ENCODE measurements around the gene UBE3A. TPM values are rescaled to one million over a fixed set of nuclear protein-coding genes. Genes with fewer than 3 reads are reported as not detected.
"Not testable (repeated sequence)": the region's sequence is repeated elsewhere in the genome, so short reads cannot be mapped to it uniquely, and the experiment has no call there.

Gene UBE3A
- total RNA-seq, 1 donor from 2014 or later, result 287 TPM

DNA sequence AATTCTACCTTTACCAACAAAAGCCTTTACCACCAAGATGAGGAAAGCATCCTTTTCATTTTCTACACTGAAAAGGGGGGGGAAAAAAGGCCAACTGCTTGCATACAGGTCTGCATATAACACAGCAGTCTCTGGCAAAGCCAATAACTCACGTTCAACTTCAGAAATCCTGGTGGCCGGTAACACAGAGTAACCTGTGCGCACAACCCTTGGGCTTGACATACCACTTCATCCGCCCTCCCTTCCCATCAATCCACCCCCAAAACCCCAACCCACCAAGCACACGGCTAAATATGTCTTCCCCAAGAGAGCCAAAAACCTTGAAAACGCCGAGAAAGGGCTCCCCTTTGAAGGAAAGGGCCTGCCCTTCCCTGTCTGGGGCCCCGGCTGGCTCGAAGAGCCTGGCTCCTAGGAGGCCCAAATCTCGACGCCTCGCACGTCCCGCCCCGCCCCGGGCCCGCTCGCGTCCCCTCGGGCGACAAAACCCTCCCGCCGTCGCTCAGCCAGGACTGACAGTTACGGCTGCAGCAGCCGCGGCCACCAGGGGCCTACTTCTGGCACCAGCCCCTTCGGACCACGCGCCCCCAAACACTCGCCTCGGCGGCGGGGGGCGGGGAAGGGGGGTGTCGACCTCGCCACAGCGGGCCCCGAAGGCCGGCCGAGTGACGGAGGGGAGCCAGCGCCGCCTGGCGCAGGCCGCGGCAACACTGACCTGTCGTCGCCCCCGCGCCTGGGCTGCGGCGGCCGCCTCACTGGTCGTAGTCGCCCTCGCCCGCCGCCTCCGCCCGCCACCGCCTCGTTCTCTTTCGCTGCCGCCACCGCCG, 835 bp downstream of the UBE3A start:
- DNase-seq, result peak; percentile 33

DNA sequence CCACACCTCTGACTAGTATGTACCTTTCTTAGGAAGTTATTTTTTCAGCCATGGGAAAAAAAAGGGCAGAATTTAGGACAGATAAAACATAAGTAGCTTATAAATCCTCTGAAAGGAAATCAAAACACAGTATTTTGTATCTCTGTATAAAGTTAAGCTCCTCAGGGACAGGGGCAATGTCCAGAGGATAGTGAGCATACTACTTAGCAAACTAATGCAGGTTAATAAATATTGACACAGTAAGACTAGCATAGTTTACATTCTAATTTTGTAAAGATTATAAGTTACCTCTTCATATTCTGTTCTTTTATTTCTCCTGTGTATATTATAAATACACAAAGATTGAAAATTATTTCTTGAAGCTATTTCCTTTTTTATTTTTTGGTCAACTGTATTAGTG, 2.1 kb downstream of the UBE3A start:
- DNase-seq, result no peak

DNA sequence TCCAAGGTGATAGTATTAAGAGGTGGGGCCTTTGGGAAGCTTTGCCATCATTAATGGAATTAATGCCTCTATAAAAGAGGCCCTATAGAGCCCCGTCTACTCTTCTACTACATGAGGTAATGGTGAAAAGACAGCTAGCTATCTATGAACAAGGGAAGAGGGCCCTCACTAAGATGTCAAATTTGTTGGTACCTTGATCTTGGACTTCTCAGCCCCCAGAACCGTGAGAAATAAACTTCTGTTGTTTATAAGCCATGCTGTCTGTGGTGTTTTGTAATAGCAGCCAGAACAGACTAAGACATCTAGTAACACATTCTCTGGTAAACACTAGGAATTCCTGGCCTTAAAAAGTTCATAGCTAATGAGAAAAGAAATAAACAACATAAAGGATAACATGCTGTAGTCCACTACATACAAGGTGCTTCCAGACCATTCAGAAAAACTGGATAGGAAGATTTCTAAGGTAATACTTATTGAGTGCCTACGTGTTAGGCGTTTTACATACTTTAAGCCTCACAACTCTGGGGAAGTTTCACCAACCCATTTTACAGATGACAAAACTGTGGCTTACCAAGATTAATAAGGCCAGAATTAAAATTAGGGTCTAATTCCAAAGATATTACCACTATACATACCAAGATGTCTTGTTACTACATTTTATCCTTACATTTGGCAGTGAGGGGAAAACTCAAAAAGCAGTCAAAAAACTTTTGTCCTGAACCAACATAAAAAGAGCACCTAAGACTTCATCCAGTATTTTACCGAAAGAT, 3.2 kb downstream of the UBE3A start:
- DNase-seq, result no peak

DNA sequence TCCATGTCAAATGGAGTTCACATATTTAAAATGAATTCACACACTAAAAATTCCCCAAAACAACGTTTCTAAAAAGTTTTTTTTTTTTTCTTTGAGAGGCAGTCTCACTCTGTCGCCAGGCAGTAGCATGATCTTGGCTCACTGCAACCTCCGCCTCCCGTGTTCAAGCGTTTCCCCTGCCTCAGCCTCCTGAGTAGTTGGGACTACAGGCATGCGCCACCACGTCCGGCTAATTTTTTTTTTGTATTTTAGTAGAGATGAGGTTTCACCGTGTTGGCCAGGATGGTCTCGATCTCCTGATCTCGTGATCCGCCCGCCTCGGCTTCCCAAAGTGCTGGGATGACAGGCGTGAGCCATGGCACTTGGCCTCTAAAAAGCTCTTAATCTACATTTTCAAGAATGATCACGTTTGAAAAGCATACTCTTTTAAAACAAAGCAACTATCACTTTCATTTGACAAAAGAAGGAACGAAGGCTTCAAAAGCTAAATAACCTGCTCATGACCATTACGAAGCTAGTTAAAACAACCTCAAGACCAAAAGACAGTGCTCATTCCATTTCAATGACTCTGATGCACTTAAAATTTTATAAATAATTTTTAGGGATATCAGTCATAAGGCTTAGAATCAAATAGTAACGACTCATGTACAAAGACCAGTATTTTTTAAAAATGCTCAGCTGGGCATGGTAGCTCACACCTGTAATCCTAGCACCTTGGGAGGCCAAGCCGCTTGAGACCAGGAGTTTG, 5.5 kb downstream of the UBE3A start:
- DNase-seq, result no peak

DNA sequence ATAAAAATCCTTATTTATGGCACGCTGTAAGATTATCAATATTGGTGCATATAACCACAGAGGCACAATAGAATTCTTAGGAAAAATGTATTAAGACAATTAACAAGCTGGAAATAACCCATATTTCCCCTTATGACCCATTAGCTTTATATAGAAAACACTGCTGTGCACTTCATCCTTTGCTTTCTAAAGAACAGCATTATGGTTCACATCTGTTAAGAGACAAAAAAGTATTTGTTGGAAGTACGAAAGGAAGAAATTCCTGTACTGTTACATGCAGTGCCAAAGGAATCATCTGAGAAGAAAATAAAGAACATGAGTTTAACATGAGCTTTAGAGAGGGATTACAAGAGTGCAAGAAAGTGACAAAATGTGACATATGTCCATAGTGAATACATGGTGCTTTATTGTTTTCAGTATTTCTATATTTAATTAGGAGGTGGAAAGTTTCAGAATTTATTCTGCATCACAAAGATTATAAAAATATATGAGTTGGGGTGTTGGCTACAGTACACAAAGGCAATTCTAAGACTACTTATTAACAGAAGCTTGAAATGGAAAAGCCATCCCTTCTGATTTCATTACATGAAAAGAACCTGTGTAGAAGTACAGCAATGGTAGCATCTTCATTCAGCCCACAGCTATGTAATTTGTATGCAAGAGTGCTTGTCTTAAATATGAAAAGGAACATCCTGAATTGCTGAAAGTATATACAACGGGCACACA, 6.8 kb downstream of the UBE3A start:
- DNase-seq, result no peak

DNA sequence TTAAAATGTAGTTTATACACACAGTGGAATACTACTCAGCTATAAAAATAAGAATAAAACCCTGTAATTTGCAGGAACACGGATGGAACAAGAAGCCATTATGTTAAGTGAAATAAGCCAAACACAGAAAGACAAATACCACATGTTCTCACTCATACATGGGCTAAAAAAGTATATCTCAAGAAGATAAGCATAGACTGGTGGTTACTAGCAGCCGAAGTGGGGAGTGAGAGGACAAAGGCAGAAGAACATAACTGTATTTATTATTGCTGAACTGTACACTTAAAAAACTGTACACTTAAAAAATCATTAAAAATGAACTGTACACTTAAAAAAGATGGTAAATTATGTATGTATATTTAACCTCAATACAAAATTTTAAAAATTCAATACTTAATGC, 11.0 kb downstream of the UBE3A start:
- DNase-seq, result no peak

DNA sequence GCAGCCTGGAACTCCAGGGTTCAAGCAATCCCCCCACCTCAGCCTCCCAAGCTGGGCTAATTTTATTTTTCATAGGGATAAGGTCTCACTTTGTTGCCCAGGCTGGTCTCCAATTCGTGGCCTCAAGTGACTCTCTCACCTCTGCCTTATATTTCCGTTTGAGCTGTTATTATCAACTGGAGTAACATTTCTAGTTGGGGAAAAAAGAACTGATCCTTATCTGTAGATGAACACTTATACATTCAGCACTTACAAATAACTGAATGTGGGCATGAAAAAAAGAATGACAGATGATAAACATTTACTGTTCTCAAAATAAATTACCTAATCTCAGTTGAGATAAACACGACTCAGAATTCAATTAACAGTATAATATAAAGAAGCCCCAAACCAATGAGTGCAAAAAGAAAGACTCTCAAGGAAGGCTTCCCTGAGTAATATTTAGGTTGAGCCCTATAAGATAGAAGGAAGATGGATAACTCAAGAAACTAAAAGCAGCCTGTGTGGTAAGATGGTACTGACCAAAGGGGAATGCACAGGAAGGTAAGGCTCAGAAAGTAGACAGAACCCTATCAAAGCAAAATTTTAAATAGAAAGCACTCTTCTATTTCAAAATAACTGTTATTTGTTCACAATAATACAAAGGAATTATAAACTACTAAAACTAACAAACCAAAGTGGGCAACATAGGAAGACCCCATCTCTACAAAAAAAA, 11.8 kb downstream of the UBE3A start:
- no peak for DNase-seq

DNA sequence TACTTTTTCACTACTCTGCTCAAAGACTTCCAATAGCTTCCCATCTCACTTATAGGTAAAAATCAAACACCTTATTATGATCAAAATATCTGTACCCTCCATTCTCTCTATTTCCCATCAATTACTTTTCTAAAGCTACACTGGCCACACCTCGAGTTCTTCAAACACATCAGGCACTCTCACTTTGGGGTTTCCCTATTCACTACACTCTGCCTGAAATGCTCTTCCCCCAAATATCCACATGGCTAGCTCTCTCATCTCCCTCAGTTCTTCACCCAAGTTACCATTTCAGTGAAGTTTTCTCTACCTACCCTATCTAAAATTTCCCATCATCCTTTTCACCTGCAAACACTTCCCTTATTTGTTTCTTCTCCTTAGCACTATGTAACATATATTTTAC, 14.8 kb downstream of the UBE3A start:
- no peak for DNase-seq

DNA sequence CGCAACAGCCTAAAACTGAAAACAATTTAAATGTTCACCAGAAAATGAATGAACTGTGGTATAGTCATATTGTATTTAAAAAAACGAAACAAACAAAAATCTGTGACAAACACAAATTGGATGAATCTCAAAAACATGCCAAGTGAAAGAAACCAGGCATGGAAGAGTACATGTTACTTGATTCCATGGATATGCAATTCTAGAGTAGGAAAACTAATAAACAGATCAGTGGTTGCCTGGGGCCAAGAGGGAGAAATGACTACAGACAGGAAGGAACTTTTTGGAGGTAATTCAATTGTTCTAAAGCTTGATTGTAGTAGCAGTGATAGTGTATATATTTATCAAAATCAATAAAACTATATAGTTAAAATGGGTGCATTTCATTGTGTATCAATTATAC, 16.8 kb downstream of the UBE3A start:
- no peak for DNase-seq

DNA sequence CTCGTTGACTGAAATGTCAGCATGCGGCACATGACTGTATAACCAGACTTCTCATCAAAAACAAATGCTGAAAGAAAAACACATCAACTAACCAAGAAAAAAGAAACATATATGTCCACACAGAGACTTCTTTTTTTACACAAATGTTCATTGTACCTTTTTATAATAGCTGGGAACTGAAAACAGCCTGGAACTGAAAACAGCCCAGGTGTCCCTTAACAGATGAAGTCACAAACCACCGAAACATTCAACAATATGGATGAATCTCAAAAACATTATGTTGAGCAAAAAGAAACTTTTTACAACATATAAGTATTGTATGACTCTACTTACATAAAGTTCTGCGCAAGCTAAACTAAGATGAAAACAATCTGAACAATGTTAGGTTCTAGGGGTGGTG, 20.6 kb downstream of the UBE3A start:
- DNase-seq, result no peak

DNA sequence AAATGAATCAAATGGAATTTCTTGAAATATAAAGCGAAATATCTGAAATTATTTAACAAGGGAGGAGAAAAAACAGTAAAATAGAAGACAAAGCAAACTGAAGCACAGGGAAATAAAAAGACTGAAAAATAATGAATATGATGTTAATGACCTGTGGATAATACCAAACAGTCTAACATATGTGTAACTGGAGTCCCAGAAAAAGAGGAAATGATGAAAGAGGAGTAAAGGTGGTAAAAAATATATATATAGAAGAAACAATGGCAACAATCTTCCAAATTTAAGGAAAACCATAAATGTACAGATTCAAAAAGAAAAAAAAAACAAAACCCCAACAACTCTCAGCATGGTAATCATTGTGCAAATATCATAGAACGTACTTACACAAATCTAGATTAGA, 21.2 kb downstream of the UBE3A start:
- DNase-seq, result no peak

DNA sequence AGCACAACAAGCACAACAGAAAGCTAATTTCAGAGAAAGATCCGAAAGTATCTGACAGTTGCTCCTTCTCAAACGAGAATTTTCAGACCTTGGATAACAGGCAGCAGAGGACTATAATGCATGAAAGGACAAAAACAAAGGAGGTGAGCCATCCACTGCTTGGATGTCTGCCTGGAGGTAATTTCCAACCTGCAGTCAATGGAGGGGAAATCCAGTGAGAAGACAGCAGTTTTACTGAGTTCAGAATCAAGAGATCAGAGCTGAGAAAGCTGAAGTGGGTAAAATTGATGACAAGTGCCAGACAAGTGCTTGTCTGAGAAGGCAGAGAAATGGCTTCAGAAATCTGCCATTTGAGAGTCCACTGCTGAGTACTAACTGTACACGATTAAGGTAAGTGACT, 22.1 kb downstream of the UBE3A start:
- no peak for DNase-seq

DNA sequence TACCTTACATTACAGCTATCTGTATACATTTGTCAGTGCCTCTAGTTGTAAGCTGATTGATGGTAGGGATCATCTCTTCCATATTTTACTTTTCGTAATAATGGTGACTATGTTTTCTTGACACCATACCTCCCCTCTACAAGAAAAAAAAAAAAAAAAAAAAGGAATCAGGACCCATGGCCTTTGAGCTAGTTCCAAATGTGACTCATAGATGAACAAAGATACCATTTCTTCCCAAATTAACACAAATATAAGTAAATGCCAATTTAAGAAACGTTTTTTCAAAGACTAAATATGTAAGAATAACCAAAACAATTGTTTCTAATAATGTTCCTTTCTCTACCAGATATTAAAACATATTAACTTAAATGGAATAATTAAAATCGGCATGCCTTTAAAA, 23.1 kb downstream of the UBE3A start:
- DNase-seq, result no peak

DNA sequence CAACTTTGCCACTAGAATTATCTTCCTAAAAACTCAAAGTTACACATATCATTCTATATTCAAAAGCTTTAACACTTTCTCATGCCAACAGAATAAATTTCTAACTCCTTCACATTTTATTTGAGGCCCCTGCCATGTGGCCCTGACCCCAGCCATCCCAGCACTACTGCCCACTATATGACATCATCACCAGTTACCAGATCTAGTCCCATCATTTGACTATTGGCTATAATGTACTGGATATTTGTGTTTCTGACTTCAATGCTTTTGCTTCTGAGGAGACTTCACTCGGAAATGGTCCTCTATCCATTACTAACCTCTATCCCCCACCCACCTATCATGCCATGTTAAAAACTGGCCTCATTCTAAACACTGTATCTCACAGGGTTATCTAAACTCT, 23.6 kb downstream of the UBE3A start:
- DNase-seq, result no peak

DNA sequence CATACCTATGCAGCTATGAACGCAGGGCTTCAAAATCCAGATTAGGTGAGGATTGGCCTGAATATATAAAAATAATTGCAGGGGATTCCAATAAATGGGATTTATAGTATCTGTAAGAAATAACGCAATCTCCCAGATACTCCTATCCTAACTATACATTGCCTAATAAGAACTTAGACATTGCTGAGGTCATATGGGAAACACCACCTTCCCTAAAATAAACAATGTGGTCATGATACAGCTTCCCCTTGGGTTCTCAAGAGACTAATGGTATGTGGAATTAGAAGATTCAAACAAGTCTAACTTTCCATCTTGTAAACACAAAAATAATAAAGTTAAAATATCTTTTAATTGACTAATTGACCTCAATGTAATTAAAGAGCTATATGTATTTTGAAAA, 28.2 kb downstream of the UBE3A start:
- no peak for DNase-seq

DNA sequence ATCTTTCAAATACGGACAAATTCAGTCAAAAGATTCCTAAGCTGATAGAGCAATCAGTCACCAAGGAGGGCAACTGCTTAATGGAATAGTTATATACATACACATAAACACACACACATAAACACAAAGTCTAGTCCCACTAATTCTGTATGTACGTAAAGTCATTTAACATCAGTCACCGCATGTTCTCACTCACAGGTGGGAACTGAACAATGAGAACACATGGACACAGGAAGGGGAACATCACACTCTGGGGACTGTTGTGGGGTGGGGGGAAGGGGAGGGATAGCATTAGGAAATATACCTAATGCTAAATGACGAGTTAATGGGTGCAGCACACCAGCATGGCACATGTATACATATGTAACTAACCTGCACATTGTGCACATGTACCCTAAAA, 29.1 kb downstream of the UBE3A start:
- not testable (repeated sequence) for DNase-seq

DNA sequence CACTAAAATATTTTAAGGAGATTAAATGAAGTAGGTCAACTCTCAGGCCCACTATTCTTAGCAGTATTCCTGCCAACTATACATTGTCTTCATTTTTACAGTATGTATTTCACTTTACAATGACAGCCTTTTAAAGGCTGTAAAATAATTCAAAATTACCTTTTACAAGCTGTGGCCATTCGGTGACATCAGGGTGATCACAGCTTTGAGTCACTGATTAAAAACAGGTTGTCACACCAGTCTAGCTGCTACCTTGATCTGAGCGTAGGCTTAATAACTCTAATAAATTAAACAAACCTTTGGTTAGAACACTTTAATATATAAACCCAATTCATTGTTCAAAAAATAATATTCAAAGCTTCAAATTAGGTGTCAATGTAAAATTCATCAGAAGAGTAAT, 29.9 kb downstream of the UBE3A start:
- no peak for DNase-seq

DNA sequence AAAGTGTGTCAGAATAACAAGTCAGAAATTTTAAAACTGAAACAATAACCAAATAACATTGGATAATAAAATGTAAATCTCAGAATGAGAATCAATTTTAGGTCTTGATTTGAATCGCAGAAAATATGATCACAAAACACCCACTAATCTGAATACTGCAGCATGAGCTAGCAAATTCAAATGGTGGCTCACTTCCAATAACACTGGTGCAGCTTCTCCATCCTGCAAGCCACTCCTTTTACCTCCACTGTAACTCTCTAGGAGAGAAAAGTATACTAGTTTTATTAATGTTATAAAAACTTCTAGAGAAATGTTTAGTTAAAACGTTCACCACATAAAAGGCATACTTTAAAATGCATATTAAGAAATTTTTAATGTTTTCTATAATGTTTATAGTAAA, 30.4 kb downstream of the UBE3A start:
- DNase-seq, result no peak

DNA sequence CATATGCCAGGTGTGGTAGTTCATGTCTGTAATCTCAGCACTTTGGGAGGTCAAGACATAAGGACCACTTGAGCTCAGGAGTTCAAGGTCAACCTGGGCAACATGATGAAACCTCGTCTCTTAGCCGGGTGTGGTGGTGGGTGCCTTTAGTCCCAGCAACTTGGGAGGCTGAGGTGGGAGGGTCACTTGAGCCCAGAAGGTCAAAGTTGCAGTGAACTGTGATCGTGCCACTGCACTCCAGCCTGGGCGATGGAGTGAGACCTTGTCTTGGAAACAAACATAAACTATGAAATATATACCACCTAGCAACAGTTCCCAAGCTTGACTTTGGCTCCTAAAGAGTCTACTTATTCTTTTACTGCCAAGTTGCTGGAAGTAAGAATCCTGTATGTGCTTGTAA, 30.9 kb downstream of the UBE3A start:
- DNase-seq, result no peak

DNA sequence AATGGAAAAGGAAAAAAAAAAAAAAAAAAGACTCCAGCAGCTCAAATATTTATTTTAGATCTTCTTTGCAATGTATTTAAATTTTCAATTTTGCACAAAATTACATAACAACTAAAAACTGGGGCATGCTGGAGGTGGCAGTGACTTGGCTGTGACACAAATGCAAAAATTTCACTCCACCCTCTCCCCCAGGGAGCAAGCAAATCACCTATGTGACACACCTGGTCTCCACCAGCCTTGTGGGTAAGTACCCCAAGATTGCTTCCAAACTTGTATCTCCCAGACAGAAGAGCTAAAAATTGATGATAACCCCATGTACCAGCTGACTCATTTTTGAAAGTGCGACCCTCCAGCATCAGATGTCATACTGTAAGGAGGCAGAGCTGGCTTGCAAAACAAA, 32.0 kb downstream of the UBE3A start:
- no peak for DNase-seq

DNA sequence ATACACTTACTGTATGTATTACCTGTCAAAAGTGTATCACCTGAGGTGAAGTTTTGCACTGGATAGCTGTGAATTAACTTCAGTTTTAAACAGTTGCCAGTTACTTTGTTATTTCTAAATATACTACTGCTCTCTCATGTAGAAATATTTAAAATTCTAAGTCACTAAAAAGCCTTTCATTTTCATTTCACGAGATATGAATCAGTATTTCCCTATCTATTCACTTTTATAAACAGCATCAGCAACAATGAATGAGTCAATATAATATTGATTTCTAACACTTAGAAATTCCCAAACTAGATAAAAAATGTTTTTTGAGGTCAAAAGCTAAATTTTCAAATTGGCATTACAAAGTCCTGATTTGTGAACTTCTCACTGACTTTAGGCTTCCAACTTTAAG, 32.6 kb downstream of the UBE3A start:
- DNase-seq, result no peak

DNA sequence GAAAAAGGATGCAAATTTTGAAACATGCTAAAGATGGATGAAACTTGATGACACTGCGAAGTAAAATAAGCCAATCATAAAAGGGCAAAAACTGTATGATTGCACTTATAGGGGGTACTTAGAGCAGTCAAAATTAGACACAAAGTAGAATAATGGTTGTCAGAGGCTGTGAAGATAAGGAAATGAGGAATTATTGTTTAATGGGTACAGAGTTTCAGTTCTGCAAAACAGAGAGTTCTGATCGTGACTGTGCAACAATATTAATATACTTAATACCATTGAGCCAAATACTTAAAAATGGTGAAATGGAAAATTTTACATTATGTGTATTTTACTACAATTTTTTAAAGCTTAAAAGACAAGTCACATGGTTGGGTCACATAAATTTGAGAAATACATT, 35.1 kb downstream of the UBE3A start:
- no peak for DNase-seq

Data from occipital lobe (tissue), 2 donors.